DOHH2 (cell line): ENCODE data around the gene USP32.

Source experiments
- H3F3A ChIP-seq: fragments of 200-600 bp; sonication (generic), shearing (Covaris generic); 2 replicates; pipeline ENCODE4 v1.6.0; 2016; ENCODE audit warnings: antibody characterized with exemption, mild to moderate bottlenecking; ENCODE audit not compliant: control insufficient read depth, insufficient read depth
- H3K27ac ChIP-seq: fragments of 200-600 bp; sonication (generic); 2 replicates; pipeline ENCODE4 v1.5.1; 2014; ENCODE audit warnings: low read depth, mild to moderate bottlenecking, low read length, moderate library complexity
- H3K27me3 ChIP-seq: fragments of 200-600 bp; sonication (generic); 2 replicates; pipeline ENCODE4 v1.6.1; 2014; ENCODE audit warnings: mild to moderate bottlenecking, low read length, mixed read lengths; ENCODE audit not compliant: control insufficient read depth
- H3K36me3 ChIP-seq: fragments of 200-600 bp; sonication (generic); 2 replicates; pipeline ENCODE4 v1.6.1; 2014; ENCODE audit warnings: mild to moderate bottlenecking, low read length, moderate library complexity, mixed read lengths; ENCODE audit not compliant: control insufficient read depth
- H3K4me1 ChIP-seq: fragments of 200-600 bp; sonication (generic); 2 replicates; pipeline ENCODE4 v1.6.1; 2014; ENCODE audit warnings: mild to moderate bottlenecking, low read length, mixed read lengths; ENCODE audit not compliant: control insufficient read depth
- H3K4me2 ChIP-seq: fragments of 200-600 bp; sonication (generic); 2 replicates; pipeline ENCODE4 v1.6.0; 2014; ENCODE audit warnings: mild to moderate bottlenecking, low read length, moderate library complexity
- H3K4me3 ChIP-seq: fragments of 200-600 bp; sonication (generic); 2 replicates; pipeline ENCODE4 v1.5.1; 2014; ENCODE audit warnings: mild to moderate bottlenecking, low read length, mixed read lengths
- H3K79me2 ChIP-seq: fragments of 200-600 bp; sonication (generic); 2 replicates; pipeline ENCODE4 v1.6.1; 2014; ENCODE audit warnings: mild to moderate bottlenecking, low read length, mixed read lengths; ENCODE audit not compliant: control insufficient read depth
- H3K9me2 ChIP-seq: fragments of 200-600 bp; sonication (generic); replicated peaks from 2 replicates; pipeline ENCODE4 v1.6.1; 2014; ENCODE audit warnings: mild to moderate bottlenecking, low read length, mixed read lengths; ENCODE audit not compliant: control insufficient read depth
- H3K9me3 ChIP-seq: fragments of 200-600 bp; sonication (generic); 2 replicates; pipeline ENCODE4 v1.6.1; 2014; ENCODE audit warnings: antibody characterized with exemption, low read length, mixed read lengths; ENCODE audit not compliant: control insufficient read depth, insufficient read depth
- H4K20me1 ChIP-seq: fragments of 200-600 bp; sonication (generic); 2 replicates; pipeline ENCODE4 v1.6.0; 2014; ENCODE audit warnings: low read depth, mild to moderate bottlenecking, antibody characterized with exemption, low read length, moderate library complexity; ENCODE audit not compliant: control insufficient read depth, insufficient read depth
- EZH2phosphoT487 ChIP-seq: fragments of 200-600 bp; sonication (generic); IDR thresholded peaks from 2 replicates; pipeline ENCODE4 v1.6.1; 2017; ENCODE audit warnings: borderline replicate concordance, mild to moderate bottlenecking, antibody characterized with exemption, low read length, moderate library complexity, mixed read lengths
- TF ChIP-seq, protein P1 (sequence below): fragments of 200-600 bp; sonication (generic); IDR thresholded peaks from one replicate; pipeline ENCODE4 v1.5.1; 2014; ENCODE audit warnings: antibody characterized with exemption, mild to moderate bottlenecking, low read depth, low read length; ENCODE audit not compliant: poor library complexity, severe bottlenecking

The USP32 gene

DNA sequence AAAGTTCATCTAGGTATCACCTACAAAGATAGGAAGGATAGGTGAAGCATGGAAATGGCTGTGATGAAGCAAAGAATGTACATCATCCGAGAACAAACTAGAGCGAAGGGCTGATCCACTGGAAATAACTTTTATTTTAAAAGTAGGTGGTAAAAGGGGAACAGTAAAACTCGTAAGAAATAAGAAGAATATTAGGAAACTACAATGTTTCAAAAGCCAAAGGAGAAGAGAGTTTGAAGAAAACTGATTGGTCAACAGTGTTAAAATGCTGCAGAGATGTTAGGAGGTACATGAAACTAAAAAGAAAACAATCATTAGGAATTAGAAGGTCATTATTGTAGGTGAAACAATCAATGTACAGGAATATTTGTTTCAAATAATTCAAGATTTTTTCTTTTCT is 108.1 kb downstream of the USP32 start:
- Histone ChIP-seq H3K27ac (no peak overlapping the region), H3K9me2 (no peaks in the 10 kb centered on the region), H3K4me2 (no peak overlapping the region), H3K4me3 (no peak overlapping the region), H3K9me3 (no peaks in the 10 kb centered on the region), H3K79me2 (no peaks in the 10 kb centered on the region), H3F3A (no peaks in the 10 kb centered on the region), H3K36me3 (no peaks in the 10 kb centered on the region), H3K27me3 (no peaks in the 10 kb centered on the region), H4K20me1 (no peaks in the 10 kb centered on the region), H3K4me1 (no peaks in the 10 kb centered on the region)
- no peak for TF ChIP-seq EZH2phosphoT487
- TF ChIP-seq, protein P1, sequence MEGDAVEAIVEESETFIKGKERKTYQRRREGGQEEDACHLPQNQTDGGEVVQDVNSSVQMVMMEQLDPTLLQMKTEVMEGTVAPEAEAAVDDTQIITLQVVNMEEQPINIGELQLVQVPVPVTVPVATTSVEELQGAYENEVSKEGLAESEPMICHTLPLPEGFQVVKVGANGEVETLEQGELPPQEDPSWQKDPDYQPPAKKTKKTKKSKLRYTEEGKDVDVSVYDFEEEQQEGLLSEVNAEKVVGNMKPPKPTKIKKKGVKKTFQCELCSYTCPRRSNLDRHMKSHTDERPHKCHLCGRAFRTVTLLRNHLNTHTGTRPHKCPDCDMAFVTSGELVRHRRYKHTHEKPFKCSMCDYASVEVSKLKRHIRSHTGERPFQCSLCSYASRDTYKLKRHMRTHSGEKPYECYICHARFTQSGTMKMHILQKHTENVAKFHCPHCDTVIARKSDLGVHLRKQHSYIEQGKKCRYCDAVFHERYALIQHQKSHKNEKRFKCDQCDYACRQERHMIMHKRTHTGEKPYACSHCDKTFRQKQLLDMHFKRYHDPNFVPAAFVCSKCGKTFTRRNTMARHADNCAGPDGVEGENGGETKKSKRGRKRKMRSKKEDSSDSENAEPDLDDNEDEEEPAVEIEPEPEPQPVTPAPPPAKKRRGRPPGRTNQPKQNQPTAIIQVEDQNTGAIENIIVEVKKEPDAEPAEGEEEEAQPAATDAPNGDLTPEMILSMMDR: no peak

DNA sequence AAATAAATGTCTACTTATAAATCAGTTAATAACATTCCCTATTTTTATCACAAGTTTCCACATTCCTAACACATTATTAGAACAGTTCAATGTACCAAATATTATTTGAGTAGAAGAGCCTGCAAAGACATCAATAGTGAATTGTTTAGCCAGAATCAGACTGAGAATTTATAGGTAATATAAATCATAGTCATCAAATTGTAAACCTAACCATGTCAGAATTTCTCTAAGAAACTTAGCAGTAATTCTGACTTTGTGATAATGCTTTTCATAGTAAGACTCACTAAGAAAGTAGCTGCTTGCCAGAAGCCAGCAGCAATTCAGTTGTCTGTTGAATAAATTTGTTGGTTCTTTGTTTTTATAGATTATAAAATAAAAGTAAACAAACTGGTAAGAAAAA is 111.3 kb downstream of the USP32 start:
- Histone ChIP-seq H3F3A (no peaks in the 10 kb centered on the region), H3K9me2 (no peaks in the 10 kb centered on the region), H3K4me2 (no peak overlapping the region), H3K4me1 (no peaks in the 10 kb centered on the region), H3K9me3 (no peaks in the 10 kb centered on the region), H4K20me1 (0 out of 2 replicates have a peak, but pooled peaks cover 3% of the 10 kb centered on the region), H3K36me3 (no peaks in the 10 kb centered on the region), H3K79me2 (no peaks in the 10 kb centered on the region), H3K27ac (no peak overlapping the region), H3K4me3 (no peak overlapping the region), H3K27me3 (no peaks in the 10 kb centered on the region)
- TF ChIP-seq, protein P1: no peak
- no peak for TF ChIP-seq EZH2phosphoT487

DNA sequence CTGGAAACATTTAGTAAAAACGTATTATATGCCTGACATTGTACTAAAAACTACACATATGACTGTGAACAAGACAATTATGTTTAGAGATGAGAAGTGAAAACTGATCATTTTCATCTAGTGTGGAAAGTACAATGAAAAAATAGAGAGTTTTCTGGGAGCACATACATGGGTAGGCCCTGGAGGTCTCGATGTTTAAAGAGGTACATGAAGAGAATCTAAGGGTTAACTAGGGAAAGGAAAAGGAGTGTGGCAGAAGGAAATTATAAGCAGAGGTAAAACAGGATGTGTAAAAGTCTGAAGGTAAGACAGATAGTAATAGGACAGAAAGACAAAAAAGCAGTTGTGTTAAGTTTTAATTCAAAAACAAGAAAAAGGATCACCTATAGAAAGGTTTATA is 113.7 kb downstream of the USP32 start:
- H3K27me3 ChIP-seq: no peaks in the 10 kb centered on the region
- no peaks in the 10 kb centered on the region for H3K36me3 ChIP-seq
- TF ChIP-seq, protein P1: no peak
- TF ChIP-seq EZH2phosphoT487: no peak
- 0 out of 2 replicates have a peak, but pooled peaks cover 3% of the 10 kb centered on the region for H4K20me1 ChIP-seq
- H3K4me2 ChIP-seq: no peak overlapping the region
- no peak overlapping the region for H3K27ac ChIP-seq
- H3K4me3 ChIP-seq: no peak overlapping the region
- no peaks in the 10 kb centered on the region for H3K9me2 ChIP-seq
- no peaks in the 10 kb centered on the region for H3K9me3 ChIP-seq
- no peaks in the 10 kb centered on the region for H3K4me1 ChIP-seq
- no peaks in the 10 kb centered on the region for H3K79me2 ChIP-seq
- H3F3A ChIP-seq: no peaks in the 10 kb centered on the region

DNA sequence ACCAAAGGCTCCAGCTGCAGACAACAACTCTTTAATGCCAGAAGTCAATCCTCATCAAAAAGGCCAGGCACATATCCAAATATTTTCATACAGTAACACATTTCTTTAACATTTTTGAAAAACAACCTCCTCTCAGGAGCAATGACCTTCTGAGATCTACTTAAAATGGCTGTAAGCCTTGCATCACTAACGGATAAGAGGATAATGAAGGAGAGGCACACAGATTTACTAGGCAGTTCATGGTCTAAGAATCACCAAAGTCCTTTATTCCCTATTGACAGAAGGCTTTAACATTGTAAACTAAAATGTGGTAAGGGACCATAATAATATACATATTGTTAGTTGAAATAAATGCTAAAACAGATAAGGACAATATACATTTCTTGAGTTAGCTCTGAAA is 114.7 kb downstream of the USP32 start:
- no peaks in the 10 kb centered on the region for H3K79me2 ChIP-seq
- TF ChIP-seq, protein P1: no peak
- no peak for TF ChIP-seq EZH2phosphoT487
- H3K36me3 ChIP-seq: no peaks in the 10 kb centered on the region
- H3K4me3 ChIP-seq: no peak overlapping the region
- H3K27me3 ChIP-seq: no peaks in the 10 kb centered on the region
- H3K27ac ChIP-seq: no peak overlapping the region
- no peak overlapping the region for H3K4me2 ChIP-seq
- H4K20me1 ChIP-seq: 0 out of 2 replicates have a peak, but pooled peaks cover 3% of the 10 kb centered on the region
- H3K9me2 ChIP-seq: no peaks in the 10 kb centered on the region
- no peaks in the 10 kb centered on the region for H3K9me3 ChIP-seq
- H3F3A ChIP-seq: no peaks in the 10 kb centered on the region
- H3K4me1 ChIP-seq: no peaks in the 10 kb centered on the region
